Natural killer cell (primary cell): ENCODE data around the gene CACNG4. TPM values are rescaled to one million over a fixed set of nuclear protein-coding genes. Genes with fewer than 3 reads are reported as not detected.

ENCODE experiments used
- ATAC-seq, 3 donors: fragments of 150-1000 bp in 2 of 3; fragments of 200-7000 bp in 1 of 3; cut with Tn5 transposase; 1 replicate in 1 of 3; 2 replicates in 2 of 3; pipeline ENCODE4 v1.10.0; 2021; ENCODE audit warnings: mild to moderate bottlenecking in 2 of 3, moderate library complexity in 2 of 3
- DNase-seq, 2 donors: peaks; one replicate each; pipeline versions ENCODE4 v3.0.0 to v3.0.0-alpha.2; 2013 to 2021; ENCODE audit warnings: mixed read lengths in 1 of 2
- H3K27ac ChIP-seq: one replicate; pipeline ENCODE4 v1.5.1; 2013; ENCODE audit warnings: mild to moderate bottlenecking, low read length
- H3K27me3 ChIP-seq: one replicate; pipeline ENCODE4 v1.6.1; 2013; ENCODE audit warnings: low read length; ENCODE audit not compliant: control insufficient read depth, insufficient read depth
- H3K36me3 ChIP-seq: one replicate; pipeline ENCODE4 v1.6.1; 2013; ENCODE audit warnings: low read length; ENCODE audit not compliant: control insufficient read depth, insufficient read depth
- H3K4me1 ChIP-seq: one replicate; pipeline ENCODE4 v1.6.1; 2013; ENCODE audit warnings: low read length; ENCODE audit not compliant: control insufficient read depth, insufficient read depth
- H3K4me3 ChIP-seq: one replicate; pipeline ENCODE4 v1.5.1; 2013; ENCODE audit warnings: low read length
- H3K9me3 ChIP-seq: one replicate; pipeline ENCODE4 v1.6.1; 2013; ENCODE audit warnings: low read length; ENCODE audit not compliant: control insufficient read depth, insufficient read depth
- H3K27ac Mint-ChIP-seq, 2 donors: one replicate each; pipeline ENCODE4 v1.8.0; 2022; ENCODE audit warnings: mild to moderate bottlenecking in 2 of 2, mixed read lengths in 2 of 2, moderate library complexity in 1 of 2
- H3K27me3 Mint-ChIP-seq, 2 donors: one replicate each; pipeline ENCODE4 v1.8.0; 2022; ENCODE audit warnings: low read depth in 2 of 2, mixed read lengths in 2 of 2
- H3K36me3 Mint-ChIP-seq: one replicate; pipeline ENCODE4 v1.8.0; 2022; ENCODE audit warnings: mixed read lengths
- H3K4me1 Mint-ChIP-seq, 2 donors: one replicate each; pipeline ENCODE4 v1.8.0; 2022; ENCODE audit warnings: mixed read lengths in 2 of 2
- H3K4me3 Mint-ChIP-seq: one replicate; pipeline ENCODE4 v1.8.0; 2022; ENCODE audit warnings: mild to moderate bottlenecking, moderate library complexity, mixed read lengths
- H3K9me3 Mint-ChIP-seq, 2 donors: one replicate each; pipeline ENCODE4 v1.8.0; 2022; ENCODE audit warnings: mixed read lengths in 2 of 2
- CTCF ChIP-seq: fragments of 200-600 bp; IDR thresholded peaks from one replicate; pipeline ENCODE4 v1.8.0; 2022; ENCODE audit warnings: antibody characterized with exemption
- WGBS: methylation state at CpG from one replicate; pipeline ENCODE4 v1.1.7; 2013; ENCODE audit warnings: missing lambda C conversion rate; ENCODE audit not compliant: insufficient coverage; 5-methylcytosine and 5-hydroxymethylcytosine counted together
- intact Hi-C: fragments of 100-400 bp; cut with micrococcal nuclease; formaldehyde crosslinking; loops from one replicate; pipeline ENCODE4 v1.14.2; 2022
- total RNA-seq, 4 donors: library from RNA; stranded (reverse); fragments of 120-200 nt in 1 of 4; gene quantifications; one replicate each; pipeline versions ENCODE4 v1.2.3 to v1.2.4, GENCODE V29; 2013 to 2022

The CACNG4 gene
- total RNA-seq, 3 donors from 2014 or later (not counting 1 experiment from before 2014, with no cell fraction given), result not detected

DNA sequence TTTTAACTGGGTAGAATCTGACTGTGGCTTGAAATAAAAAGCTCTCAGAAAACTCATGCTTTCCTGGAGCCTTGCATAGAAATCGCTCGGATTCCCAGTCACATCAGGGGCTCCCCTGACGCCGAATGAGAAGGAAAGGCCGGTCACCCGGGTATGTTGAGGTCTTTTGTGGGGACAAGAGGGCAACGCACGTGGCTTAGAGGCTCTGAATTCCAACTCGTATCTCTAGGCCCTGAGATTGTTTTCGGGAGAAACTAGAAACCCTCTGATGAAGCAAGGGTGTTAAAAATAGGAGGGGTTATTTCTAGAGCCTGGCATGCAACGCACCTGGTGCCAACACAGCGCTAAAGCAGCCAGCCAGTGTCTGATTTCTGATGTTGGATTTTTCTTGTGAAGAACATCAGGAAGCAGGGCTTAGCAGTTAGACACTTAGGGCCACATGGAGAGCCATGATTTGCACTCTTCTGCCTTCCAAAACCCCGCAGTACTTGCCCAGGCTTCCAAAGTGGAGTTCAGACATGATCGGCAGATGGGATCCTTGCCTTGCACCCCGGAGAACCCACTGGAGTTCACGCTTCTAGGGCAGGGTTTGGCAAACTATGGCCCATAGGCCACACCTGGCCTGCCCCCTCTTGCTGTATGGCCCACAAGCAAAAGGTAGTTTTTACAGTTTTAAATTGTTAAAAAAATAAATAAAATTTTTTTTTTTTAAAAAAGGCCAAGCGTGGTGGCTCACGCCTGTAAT, 92.4 kb downstream of the CACNG4 start:
- intact Hi-C loops, result no loop called here

GRCh38 chr17:67058036-67058435, 93.5 kb downstream of the CACNG4 start:
- H3K27me3 ChIP-seq, result no peaks in the 10 kb centered on the region
- H3K9me3 ChIP-seq, result no peaks in the 10 kb centered on the region
- Mint-ChIP-seq H3K27ac (no peak overlapping the region), H3K4me3 (no peak overlapping the region), H3K27me3 (no peaks in the 10 kb centered on the region), H3K36me3 (no peaks in the 10 kb centered on the region), H3K4me1 (peaks cover 0 to 2% of the 10 kb centered on the region in 2 donors), H3K9me3 (no peaks in the 10 kb centered on the region)
- DNase-seq, result no peak
- 96% methylated on average over 7 of the region's 8 CpGs for WGBS
- H3K4me3 ChIP-seq, result no peak overlapping the region
- intact Hi-C loops, result no loop called here
- no peak overlapping the region for H3K27ac ChIP-seq
- ATAC-seq, result no peak
- H3K4me1 ChIP-seq, result no peaks in the 10 kb centered on the region
- no peaks in the 10 kb centered on the region for H3K36me3 ChIP-seq
- TF ChIP-seq CTCF, result no peak

More for the DNA sequence above, 92.4 kb downstream of the CACNG4 start:
- Histone ChIP-seq H3K27me3 (no peaks in the 10 kb centered on the region), H3K27ac (no peak overlapping the region), H3K36me3 (no peaks in the 10 kb centered on the region), H3K4me1 (no peaks in the 10 kb centered on the region), H3K4me3 (no peak overlapping the region), H3K9me3 (no peaks in the 10 kb centered on the region)
- Mint-ChIP-seq H3K4me3 (no peak overlapping the region), H3K27me3 (no peaks in the 10 kb centered on the region), H3K36me3 (no peaks in the 10 kb centered on the region), H3K9me3 (no peaks in the 10 kb centered on the region), H3K27ac (no peak overlapping the region), H3K4me1 (no peaks in the 10 kb centered on the region)
- no peak for TF ChIP-seq CTCF
- DNase-seq, result no peak
- WGBS, result 95% methylated on average over 18 of the region's 18 CpGs
- no peak for ATAC-seq

GRCh38 chr17:67059372-67059771, 94.9 kb downstream of the CACNG4 start:
- TF ChIP-seq CTCF, result no peak
- 99% methylated on average over 6 of the region's 6 CpGs for WGBS
- H3K4me1 Mint-ChIP-seq, result peaks cover 0 to 5% of the 10 kb centered on the region in 2 donors
- H3K4me3 ChIP-seq, result no peak overlapping the region
- DNase-seq (no peak), ATAC-seq (no peak)
- H3K27ac Mint-ChIP-seq, result no peak overlapping the region
- no peaks in the 10 kb centered on the region for H3K9me3 Mint-ChIP-seq
- H3K27me3 ChIP-seq, result no peaks in the 10 kb centered on the region
- H3K27me3 Mint-ChIP-seq, result no peaks in the 10 kb centered on the region
- H3K4me3 Mint-ChIP-seq, result no peak overlapping the region
- H3K4me1 ChIP-seq, result no peaks in the 10 kb centered on the region
- no peaks in the 10 kb centered on the region for H3K36me3 Mint-ChIP-seq
- H3K36me3 ChIP-seq, result no peaks in the 10 kb centered on the region
- H3K9me3 ChIP-seq, result no peaks in the 10 kb centered on the region
- H3K27ac ChIP-seq, result no peak overlapping the region
- intact Hi-C loops, result no loop called here

DNA sequence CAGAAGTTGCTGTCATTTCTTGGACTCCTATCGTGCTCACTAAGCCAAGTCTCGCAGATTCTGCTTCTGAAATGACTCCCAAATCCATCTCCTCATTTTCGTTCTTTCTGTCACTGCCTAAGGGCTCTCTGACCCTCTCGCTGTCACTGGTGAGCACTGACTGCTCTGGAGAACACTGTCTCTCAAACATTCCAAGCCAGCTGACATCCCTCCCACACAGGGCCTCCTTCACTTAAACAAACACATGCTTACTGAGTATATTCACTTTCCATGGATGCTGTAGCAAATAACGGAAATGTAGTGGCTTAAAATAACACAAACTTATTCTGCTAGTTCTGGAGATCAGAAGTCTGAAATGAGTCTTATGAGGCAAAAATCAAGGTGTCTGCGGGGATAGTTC, 98.6 kb downstream of the CACNG4 start:
- no peak for ATAC-seq

More for the DNA sequence above, 98.6 kb downstream of the CACNG4 start:
- Mint-ChIP-seq H3K4me1 (peaks cover 5 to 6% of the 10 kb centered on the region in 2 donors), H3K9me3 (no peaks in the 10 kb centered on the region), H3K27ac (no peak overlapping the region), H3K36me3 (no peaks in the 10 kb centered on the region), H3K4me3 (no peak overlapping the region), H3K27me3 (no peaks in the 10 kb centered on the region)
- Histone ChIP-seq H3K36me3 (no peaks in the 10 kb centered on the region), H3K4me1 (no peaks in the 10 kb centered on the region), H3K4me3 (no peak overlapping the region), H3K27me3 (no peaks in the 10 kb centered on the region), H3K27ac (no peak overlapping the region), H3K9me3 (no peaks in the 10 kb centered on the region)
- DNase-seq, result no peak
- TF ChIP-seq CTCF, result no peak
- 97% methylated on average over 6 of the region's 6 CpGs for WGBS
- intact Hi-C loops, result no loop called here
